HCT116 (cell line): ENCODE measurements around the gene THAP5. TPM values are rescaled to one million over a fixed set of nuclear protein-coding genes. Genes with fewer than 3 reads are reported as not detected.

Experiments
- ATAC-seq: fragments of 200-7000 bp; cut with Tn5 transposase; 2 replicates; pipeline ENCODE4 v1.9.1; 2020; ENCODE audit warnings: mild to moderate bottlenecking, moderate library complexity
- BruUV-seq: library from RNA; stranded (reverse); fragments of 400-500 nt; replicated peaks from 2 replicates; lab custom pipeline; 2021; lab: Mats Ljungman, UMichigan
- CTCF ChIA-PET: fragments of 300-600 bp; sonication (Branson Sonifier 250); formaldehyde crosslinking; loops from one replicate; lab custom pipeline; 2021; ENCODE audit warnings: antibody characterized with exemption; lab: Charles Lee
- POLR2A ChIA-PET: fragments of 300-600, 350-600 bp; sonication (Branson Sonifier 250); formaldehyde crosslinking; loops from one replicate; lab custom pipeline; 2021; ENCODE audit warnings: antibody characterized with exemption; lab: Charles Lee
- RAD21 ChIA-PET, 2 experiments: fragments of 300-600 bp; sonication (Branson Sonifier 250); formaldehyde crosslinking; loops; one replicate each; lab custom pipeline; 2023; ENCODE audit warnings: low total read pairs in 2 of 2; ENCODE audit not compliant: uncharacterized antibody in 2 of 2, unreplicated experiment in 2 of 2, low non-redundant PET in 1 of 2; lab: Charles Lee
- DNase-seq: peaks from one replicate; pipeline ENCODE4 v3.0.0-alpha.2; 2010; ENCODE audit warnings: low read depth, low spot score
- H2AFZ ChIP-seq: fragments of 200-600 bp; shearing (Covaris generic), sonication (generic); 2 replicates; pipeline ENCODE4 v1.6.1; 2017; ENCODE audit warnings: low read depth, mixed run types, mixed read lengths, antibody characterized with exemption, low read length; ENCODE audit not compliant: poor library complexity, severe bottlenecking
- H3K27ac ChIP-seq: 2 replicates; pipeline ENCODE4 v1.5.1; 2012; ENCODE audit warnings: low read depth, low read length
- H3K27me3 ChIP-seq: fragments of 200-600 bp; sonication (generic); 2 replicates; pipeline ENCODE4 v1.6.1; 2016; ENCODE audit warnings: mixed run types, low read length, mixed read lengths; ENCODE audit not compliant: insufficient read depth
- H3K36me3 ChIP-seq, 2 experiments: fragments of 200-500 bp in 1 of 2; fragments of 200-600 bp in 1 of 2; sonication (Bioruptor generic) in 1 of 2; sonication (generic) in 1 of 2; 2 replicates each; pipeline versions ENCODE4 v1.5.1 to v1.6.1; 2014 to 2016; ENCODE audit warnings: low read length in 2 of 2, inconsistent platforms in 1 of 2, mixed read lengths in 1 of 2, mixed run types in 1 of 2; ENCODE audit not compliant: insufficient read depth in 2 of 2, control insufficient read depth in 1 of 2
- H3K4me1 ChIP-seq, 2 experiments: fragments of 200-600 bp in 1 of 2; sonication (generic) in 1 of 2; 2 replicates each; pipeline versions ENCODE4 v1.5.1 to v1.6.1; 2012 to 2017; ENCODE audit warnings: low read length in 2 of 2, inconsistent platforms in 1 of 2, mild to moderate bottlenecking in 1 of 2, mixed read lengths in 1 of 2, mixed run types in 1 of 2, moderate library complexity in 1 of 2; ENCODE audit not compliant: insufficient read depth in 2 of 2, control insufficient read depth in 1 of 2
- H3K4me2 ChIP-seq: fragments of 200-600 bp; sonication (generic); 2 replicates; pipeline ENCODE4 v1.6.1; 2017; ENCODE audit warnings: mixed run types, low read length, mixed read lengths
- H3K4me3 ChIP-seq, 2 experiments: fragments of 200-600 bp in 1 of 2; sonication (generic) in 1 of 2; replicated peaks in 1 of 2; 2 replicates each; pipeline ENCODE4 v1.5.1; 2011 to 2016; ENCODE audit warnings: low read length in 2 of 2, control low read depth in 1 of 2, low read depth in 1 of 2, mild to moderate bottlenecking in 1 of 2, mixed read lengths in 1 of 2, mixed run types in 1 of 2
- H3K79me2 ChIP-seq: fragments of 200-600 bp; sonication (generic); 2 replicates; pipeline ENCODE4 v1.6.1; 2017; ENCODE audit warnings: mild to moderate bottlenecking, mixed run types, low read length, moderate library complexity, mixed read lengths; ENCODE audit not compliant: insufficient read depth
- H3K9ac ChIP-seq: fragments of 200-600 bp; sonication (generic); 2 replicates; pipeline ENCODE4 v1.6.1; 2016; ENCODE audit warnings: low read length, mixed read lengths
- H3K9me2 ChIP-seq: fragments of 200-600 bp; sonication (generic), shearing (Covaris generic); 2 replicates; pipeline ENCODE4 v1.6.1; 2017; ENCODE audit warnings: mixed run types, mild to moderate bottlenecking, moderate library complexity; ENCODE audit not compliant: insufficient read depth
- H3K9me3 ChIP-seq, 2 experiments: fragments of 200-500 bp in 1 of 2; fragments of 200-600 bp in 1 of 2; sonication (Bioruptor generic) in 1 of 2; sonication (generic) in 1 of 2; 2 replicates each; pipeline ENCODE4 v1.6.1; 2014 to 2017; ENCODE audit warnings: low read length in 2 of 2, mixed read lengths in 2 of 2, inconsistent platforms in 1 of 2, low read depth in 1 of 2, mild to moderate bottlenecking in 1 of 2, mixed run types in 1 of 2, moderate library complexity in 1 of 2; ENCODE audit not compliant: control insufficient read depth in 1 of 2, insufficient read depth in 1 of 2
- H4K20me1 ChIP-seq: fragments of 200-600 bp; sonication (generic), shearing (Covaris generic); 2 replicates; pipeline ENCODE4 v1.6.1; 2017; ENCODE audit warnings: mixed run types, mild to moderate bottlenecking, moderate library complexity; ENCODE audit not compliant: insufficient read depth
- ELF1 ChIP-seq: IDR thresholded peaks from 2 replicates; pipeline ENCODE4 v1.6.1; 2012; ENCODE audit warnings: low read depth, borderline replicate concordance
- POLR2A ChIP-seq: IDR thresholded peaks from 2 replicates; pipeline ENCODE4 v1.7.0; 2011; ENCODE audit warnings: borderline replicate concordance; ENCODE audit not compliant: insufficient read depth, insufficient read length; ENCODE audit errors: extremely low read depth
- POLR2AphosphoS5 ChIP-seq: IDR thresholded peaks from 2 replicates; pipeline ENCODE4 v1.6.1; 2011; ENCODE audit warnings: mild to moderate bottlenecking, low read depth, low read length, moderate library complexity
- SIN3A ChIP-seq: IDR thresholded peaks from 2 replicates; pipeline ENCODE4 v1.6.1; 2012; ENCODE audit warnings: low read depth
- SRF ChIP-seq: IDR thresholded peaks from 2 replicates; pipeline ENCODE4 v1.6.1; 2012; ENCODE audit warnings: low read depth
- YY1 ChIP-seq: IDR thresholded peaks from 2 replicates; pipeline ENCODE4 v1.6.1; 2011; ENCODE audit warnings: low read length, low read depth, moderate library complexity, mild to moderate bottlenecking; ENCODE audit not compliant: insufficient replicate concordance; ENCODE audit errors: extremely low read depth
- intact Hi-C: fragments of 100-400 bp; cut with micrococcal nuclease; formaldehyde crosslinking; loops from 2 replicates; pipeline ENCODE4 v1.10.0; 2022
- total RNA-seq: library from RNA; stranded (reverse); gene quantifications from one replicate; pipeline ENCODE4 v1.2.1, GENCODE V29; 2021; ENCODE audit not compliant: unreplicated experiment
- TF ChIP-seq, protein P1 (sequence below): IDR thresholded peaks from 2 replicates; pipeline ENCODE4 v1.6.1; 2012; ENCODE audit warnings: low read depth
- TF ChIP-seq, protein P2 (sequence below): IDR thresholded peaks from 2 replicates; pipeline ENCODE4 v1.6.1; 2012

The THAP5 gene
- total RNA-seq, 1 experiment from 2014 or later: 29.3 TPM

DNA sequence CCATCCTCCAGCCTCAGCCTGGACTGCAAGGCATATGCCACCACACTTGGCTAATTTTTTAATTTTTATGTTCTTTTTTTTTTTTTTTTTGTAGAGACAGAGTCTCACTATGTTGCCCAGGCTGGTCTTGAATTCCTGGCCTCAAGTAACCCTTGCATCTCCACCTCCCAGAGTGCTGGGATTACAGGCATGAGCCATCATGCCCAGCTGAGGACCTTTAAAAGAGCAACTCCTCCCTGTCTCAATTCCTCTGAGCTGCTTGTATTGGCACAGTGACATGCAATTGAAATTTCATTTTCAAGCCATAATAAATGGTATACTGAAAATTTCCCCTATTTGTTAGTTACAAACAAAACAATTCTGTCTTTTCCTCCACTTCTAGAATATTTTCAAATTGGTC lies 19.7 kb upstream of the THAP5 start:
- ChIA-PET RAD21 (no interaction called here), CTCF (no interaction called here), POLR2A (no interaction called here)
- H3K27ac ChIP-seq: no peak overlapping the region
- intact Hi-C loops: no loop called here
- H3K9me2 ChIP-seq: no peaks in the 10 kb centered on the region
- H3K36me3 ChIP-seq: no peaks in the 10 kb centered on the region
- no peaks in the 10 kb centered on the region for H3K4me1 ChIP-seq
- H3K9ac ChIP-seq: no peak overlapping the region
- TF ChIP-seq POLR2AphosphoS5 (no peak), SIN3A (no peak), POLR2A (no peak), ELF1 (no peak), YY1 (no peak), SRF (no peak)
- TF ChIP-seq, protein P1, sequence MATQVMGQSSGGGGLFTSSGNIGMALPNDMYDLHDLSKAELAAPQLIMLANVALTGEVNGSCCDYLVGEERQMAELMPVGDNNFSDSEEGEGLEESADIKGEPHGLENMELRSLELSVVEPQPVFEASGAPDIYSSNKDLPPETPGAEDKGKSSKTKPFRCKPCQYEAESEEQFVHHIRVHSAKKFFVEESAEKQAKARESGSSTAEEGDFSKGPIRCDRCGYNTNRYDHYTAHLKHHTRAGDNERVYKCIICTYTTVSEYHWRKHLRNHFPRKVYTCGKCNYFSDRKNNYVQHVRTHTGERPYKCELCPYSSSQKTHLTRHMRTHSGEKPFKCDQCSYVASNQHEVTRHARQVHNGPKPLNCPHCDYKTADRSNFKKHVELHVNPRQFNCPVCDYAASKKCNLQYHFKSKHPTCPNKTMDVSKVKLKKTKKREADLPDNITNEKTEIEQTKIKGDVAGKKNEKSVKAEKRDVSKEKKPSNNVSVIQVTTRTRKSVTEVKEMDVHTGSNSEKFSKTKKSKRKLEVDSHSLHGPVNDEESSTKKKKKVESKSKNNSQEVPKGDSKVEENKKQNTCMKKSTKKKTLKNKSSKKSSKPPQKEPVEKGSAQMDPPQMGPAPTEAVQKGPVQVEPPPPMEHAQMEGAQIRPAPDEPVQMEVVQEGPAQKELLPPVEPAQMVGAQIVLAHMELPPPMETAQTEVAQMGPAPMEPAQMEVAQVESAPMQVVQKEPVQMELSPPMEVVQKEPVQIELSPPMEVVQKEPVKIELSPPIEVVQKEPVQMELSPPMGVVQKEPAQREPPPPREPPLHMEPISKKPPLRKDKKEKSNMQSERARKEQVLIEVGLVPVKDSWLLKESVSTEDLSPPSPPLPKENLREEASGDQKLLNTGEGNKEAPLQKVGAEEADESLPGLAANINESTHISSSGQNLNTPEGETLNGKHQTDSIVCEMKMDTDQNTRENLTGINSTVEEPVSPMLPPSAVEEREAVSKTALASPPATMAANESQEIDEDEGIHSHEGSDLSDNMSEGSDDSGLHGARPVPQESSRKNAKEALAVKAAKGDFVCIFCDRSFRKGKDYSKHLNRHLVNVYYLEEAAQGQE: no peak
- TF ChIP-seq, protein P2, sequence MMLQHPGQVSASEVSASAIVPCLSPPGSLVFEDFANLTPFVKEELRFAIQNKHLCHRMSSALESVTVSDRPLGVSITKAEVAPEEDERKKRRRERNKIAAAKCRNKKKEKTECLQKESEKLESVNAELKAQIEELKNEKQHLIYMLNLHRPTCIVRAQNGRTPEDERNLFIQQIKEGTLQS: no peak
- no TSS peak for BruUV-seq
- H2AFZ ChIP-seq: no peak overlapping the region
- DNase-seq: no peak
- ATAC-seq: no peak
- H3K27me3 ChIP-seq: no peaks in the 10 kb centered on the region
- no peak overlapping the region for H3K4me2 ChIP-seq
- no peaks in the 10 kb centered on the region for H4K20me1 ChIP-seq
- no peaks in the 10 kb centered on the region for H3K9me3 ChIP-seq
- H3K4me3 ChIP-seq: no peak overlapping the region
- no peaks in the 10 kb centered on the region for H3K79me2 ChIP-seq
